ENCODE results near the gene NR1D1.

The NR1D1 gene

DNA sequence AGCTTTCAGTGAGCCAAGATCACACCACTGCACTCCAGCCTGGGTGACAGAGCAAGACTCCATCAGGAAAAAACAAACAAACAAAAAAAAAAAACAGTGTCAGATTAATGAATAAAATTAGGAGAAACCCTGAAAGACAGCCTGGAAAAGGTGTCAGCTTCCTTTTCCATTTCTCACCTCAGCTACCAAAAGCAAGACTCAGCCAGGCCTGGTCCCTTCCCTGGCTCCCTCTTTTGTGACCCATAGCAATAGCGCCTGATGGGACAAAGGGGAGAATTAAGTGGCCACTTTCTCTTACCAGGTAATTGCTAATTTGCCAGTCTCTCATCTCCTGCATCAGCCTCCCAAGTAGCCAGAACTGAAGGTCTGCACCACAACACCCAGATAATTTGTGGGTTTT, 41.5 kb downstream of the NR1D1 start:
- Histone ChIP-seq H3K4me2 (ENCODE audit: low read length) (no peak overlapping the region), H3K27ac (ENCODE audit: low read depth, low read length) (no peak overlapping the region), H3K4me3 (ENCODE audit: low read length) (no peak overlapping the region), H3K36me3 (ENCODE audit: control insufficient read depth, low read length) (no peaks in the 10 kb centered on the region), H3K79me2 (ENCODE audit: control insufficient read depth, low read length) (peaks cover 4% of the 10 kb centered on the region), H3K4me1 (ENCODE audit: control insufficient read depth, low read length) (peaks cover 22% of the 10 kb centered on the region), H3K9me3 (ENCODE audit: control insufficient read depth, insufficient read depth, low read length) (no peaks in the 10 kb centered on the region), H3F3A (ENCODE audit: control insufficient read depth, insufficient read depth) (no peaks in the 10 kb centered on the region), H3K9me2 (replicated peaks; ENCODE audit: control insufficient read depth, low read length) (no peaks in the 10 kb centered on the region), H3K27me3 (ENCODE audit: control insufficient read depth, low read length) (peaks cover 48% of the 10 kb centered on the region), H4K20me1 (ENCODE audit: control insufficient read depth, insufficient read depth, low read depth, low read length) (no peaks in the 10 kb centered on the region)
- no peak for TF ChIP-seq EZH2phosphoT487 (IDR thresholded peaks at IDR 0.05; ENCODE audit: borderline replicate concordance, low read length)
- TF ChIP-seq, protein P1, sequence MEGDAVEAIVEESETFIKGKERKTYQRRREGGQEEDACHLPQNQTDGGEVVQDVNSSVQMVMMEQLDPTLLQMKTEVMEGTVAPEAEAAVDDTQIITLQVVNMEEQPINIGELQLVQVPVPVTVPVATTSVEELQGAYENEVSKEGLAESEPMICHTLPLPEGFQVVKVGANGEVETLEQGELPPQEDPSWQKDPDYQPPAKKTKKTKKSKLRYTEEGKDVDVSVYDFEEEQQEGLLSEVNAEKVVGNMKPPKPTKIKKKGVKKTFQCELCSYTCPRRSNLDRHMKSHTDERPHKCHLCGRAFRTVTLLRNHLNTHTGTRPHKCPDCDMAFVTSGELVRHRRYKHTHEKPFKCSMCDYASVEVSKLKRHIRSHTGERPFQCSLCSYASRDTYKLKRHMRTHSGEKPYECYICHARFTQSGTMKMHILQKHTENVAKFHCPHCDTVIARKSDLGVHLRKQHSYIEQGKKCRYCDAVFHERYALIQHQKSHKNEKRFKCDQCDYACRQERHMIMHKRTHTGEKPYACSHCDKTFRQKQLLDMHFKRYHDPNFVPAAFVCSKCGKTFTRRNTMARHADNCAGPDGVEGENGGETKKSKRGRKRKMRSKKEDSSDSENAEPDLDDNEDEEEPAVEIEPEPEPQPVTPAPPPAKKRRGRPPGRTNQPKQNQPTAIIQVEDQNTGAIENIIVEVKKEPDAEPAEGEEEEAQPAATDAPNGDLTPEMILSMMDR (IDR thresholded peaks at IDR 0.05; ENCODE audit: low read depth, low read length, poor library complexity, severe bottlenecking), result no peak

DNA sequence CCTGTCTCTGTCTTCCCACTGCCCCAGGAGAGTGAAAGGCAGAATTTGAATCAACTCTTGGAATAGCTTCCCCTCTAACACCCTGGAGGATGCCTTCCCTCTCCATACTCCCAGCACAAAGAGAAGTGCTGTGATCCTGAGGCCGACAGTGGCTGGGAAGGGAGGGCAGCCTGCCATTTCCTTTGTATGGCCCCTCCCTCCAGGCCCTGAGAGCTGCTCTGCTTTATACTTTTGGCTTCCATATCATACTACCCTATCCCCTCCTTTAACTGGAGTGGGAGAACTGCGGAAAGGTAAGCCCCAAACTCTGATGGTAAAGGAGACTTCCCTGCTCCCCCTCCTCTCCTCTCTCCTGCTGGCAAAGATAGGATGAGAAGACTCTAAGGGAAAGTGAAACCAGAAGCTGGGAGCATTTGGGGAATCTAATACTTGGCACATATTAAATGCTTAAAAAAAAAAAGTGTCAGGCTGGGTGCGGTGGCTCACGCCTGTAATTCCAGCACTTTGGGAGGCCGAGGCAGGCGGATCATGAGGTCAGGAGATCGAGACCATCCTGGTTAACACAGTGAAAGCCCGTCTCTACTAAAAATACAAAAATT, 42.1 kb downstream of the NR1D1 start:
- H3K27ac ChIP-seq (ENCODE audit: low read depth, low read length), result no peak overlapping the region
- no peaks in the 10 kb centered on the region for H3K36me3 ChIP-seq (ENCODE audit: control insufficient read depth, low read length)
- no peaks in the 10 kb centered on the region for H3K9me2 ChIP-seq (replicated peaks; ENCODE audit: control insufficient read depth, low read length)
- no peaks in the 10 kb centered on the region for H4K20me1 ChIP-seq (ENCODE audit: control insufficient read depth, insufficient read depth, low read depth, low read length)
- H3K27me3 ChIP-seq (ENCODE audit: control insufficient read depth, low read length), result peaks cover 43% of the 10 kb centered on the region
- TF ChIP-seq, protein P1 (IDR thresholded peaks at IDR 0.05; ENCODE audit: low read depth, low read length, poor library complexity, severe bottlenecking), result no peak
- TF ChIP-seq EZH2phosphoT487 (IDR thresholded peaks at IDR 0.05; ENCODE audit: borderline replicate concordance, low read length), result no peak
- no peaks in the 10 kb centered on the region for H3K9me3 ChIP-seq (ENCODE audit: control insufficient read depth, insufficient read depth, low read length)
- peaks cover 18% of the 10 kb centered on the region for H3K4me1 ChIP-seq (ENCODE audit: control insufficient read depth, low read length)
- peaks cover 10% of the 10 kb centered on the region for H3K79me2 ChIP-seq (ENCODE audit: control insufficient read depth, low read length)
- no peak overlapping the region for H3K4me2 ChIP-seq (ENCODE audit: low read length)
- no peak overlapping the region for H3K4me3 ChIP-seq (ENCODE audit: low read length)
- H3F3A ChIP-seq (ENCODE audit: control insufficient read depth, insufficient read depth), result no peaks in the 10 kb centered on the region

DNA sequence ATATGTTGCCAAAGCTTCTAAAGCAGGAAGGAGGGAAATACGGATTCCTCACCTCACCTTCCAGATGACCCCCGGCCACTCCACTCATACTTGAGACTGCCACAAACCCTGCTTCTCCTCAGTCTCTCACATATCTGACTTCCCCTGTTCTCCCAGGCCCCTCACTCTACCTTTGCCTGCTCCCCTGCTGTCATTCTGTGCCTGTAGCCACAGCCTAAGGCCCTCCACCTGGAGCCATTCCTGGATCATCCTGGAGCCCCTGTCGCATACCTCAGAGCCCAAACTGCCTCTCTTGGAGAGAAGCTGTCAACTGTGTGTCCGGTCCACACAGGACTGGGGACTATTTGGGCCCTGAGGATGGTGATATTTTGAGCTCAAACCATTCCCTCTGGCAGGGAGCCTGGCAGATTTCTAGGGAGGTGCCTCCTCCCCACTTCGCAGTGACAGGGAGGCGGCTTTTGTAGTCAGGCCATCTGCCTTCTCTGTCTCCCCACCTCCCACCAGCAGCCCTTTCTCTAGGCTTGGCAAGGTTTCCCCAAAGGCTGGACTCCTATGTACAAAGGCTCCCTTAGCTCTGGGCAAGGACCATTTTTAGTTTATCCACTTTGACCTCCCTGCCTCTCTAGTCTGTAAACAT, 43.9 kb downstream of the NR1D1 start:
- no peak overlapping the region for H3K27ac ChIP-seq (ENCODE audit: low read depth, low read length)
- peaks cover 12% of the 10 kb centered on the region for H3K4me1 ChIP-seq (ENCODE audit: control insufficient read depth, low read length)
- H3K9me2 ChIP-seq (replicated peaks; ENCODE audit: control insufficient read depth, low read length), result no peaks in the 10 kb centered on the region
- H3K79me2 ChIP-seq (ENCODE audit: control insufficient read depth, low read length), result peaks cover 17% of the 10 kb centered on the region
- no peak overlapping the region for H3K4me3 ChIP-seq (ENCODE audit: low read length)
- H4K20me1 ChIP-seq (ENCODE audit: control insufficient read depth, insufficient read depth, low read depth, low read length), result no peaks in the 10 kb centered on the region
- no peaks in the 10 kb centered on the region for H3F3A ChIP-seq (ENCODE audit: control insufficient read depth, insufficient read depth)
- no peak for TF ChIP-seq EZH2phosphoT487 (IDR thresholded peaks at IDR 0.05; ENCODE audit: borderline replicate concordance, low read length)
- TF ChIP-seq, protein P1 (IDR thresholded peaks at IDR 0.05; ENCODE audit: low read depth, low read length, poor library complexity, severe bottlenecking), result no peak
- H3K36me3 ChIP-seq (ENCODE audit: control insufficient read depth, low read length), result peaks cover 11% of the 10 kb centered on the region
- H3K9me3 ChIP-seq (ENCODE audit: control insufficient read depth, insufficient read depth, low read length), result no peaks in the 10 kb centered on the region
- H3K27me3 ChIP-seq (ENCODE audit: control insufficient read depth, low read length), result peaks cover 29% of the 10 kb centered on the region
- H3K4me2 ChIP-seq (ENCODE audit: low read length), result no peak overlapping the region

All from DOHH2 (cell line).